Activated CD4-positive, CD25-positive, alpha-beta regulatory T cell treated with anti-CD3 and anti-CD28 coated beads, Interleukin-2, amount 50 U/mL, for 24 hours (primary cell): Measurements from ENCODE around the gene APOL3.
"Not testable (repeated sequence)": the region's sequence is repeated elsewhere in the genome, so short reads cannot be mapped to it uniquely, and the experiment has no call there.

Source experiments
- ATAC-seq, 2 donors: fragments of 150-1000 bp; cut with Tn5 transposase; one replicate each; pipeline ENCODE4 v1.10.0; 2021; ENCODE audit warnings: mild to moderate bottlenecking in 1 of 2, moderate library complexity in 1 of 2

The APOL3 gene

GRCh38 chr22:36131907-36132306 lies 28.6 kb downstream of the APOL3 start:
- ATAC-seq, result no peak

- no peak for ATAC-seq
Observed at GRCh38 chr22:36129486-36130388, 30.8 kb downstream of the APOL3 start.

- ATAC-seq, result no peak
Observed at GRCh38 chr22:36129071-36129470, 31.5 kb downstream of the APOL3 start.

GRCh38 chr22:36125994-36126531 lies 34.5 kb downstream of the APOL3 start:
- ATAC-seq, result no peak

GRCh38 chr22:36125434-36125833 lies 35.1 kb downstream of the APOL3 start:
- ATAC-seq, result no peak

GRCh38 chr22:36124666-36125065 lies 35.9 kb downstream of the APOL3 start:
- ATAC-seq, result no peak

GRCh38 chr22:36123673-36124630 lies 36.6 kb downstream of the APOL3 start:
- ATAC-seq, result peak; percentile 97 to 100

GRCh38 chr22:36120621-36121351 lies 39.8 kb downstream of the APOL3 start:
- not testable (repeated sequence) for ATAC-seq

- no peak for ATAC-seq
Observed at GRCh38 chr22:36117053-36117554, 43.5 kb downstream of the APOL3 start.

GRCh38 chr22:36116127-36116526 lies 44.4 kb downstream of the APOL3 start:
- ATAC-seq, result no peak

- ATAC-seq, result no peak
Observed at GRCh38 chr22:36113121-36113520, 47.4 kb downstream of the APOL3 start.

GRCh38 chr22:36111316-36111715 lies 49.2 kb downstream of the APOL3 start:
- ATAC-seq, result no peak

GRCh38 chr22:36110306-36110881 lies 50.2 kb downstream of the APOL3 start:
- ATAC-seq, result no peak

- ATAC-seq, result no peak
Observed at GRCh38 chr22:36107436-36107835, 53.1 kb downstream of the APOL3 start.

GRCh38 chr22:36106910-36107309 lies 53.6 kb downstream of the APOL3 start:
- no peak for ATAC-seq

GRCh38 chr22:36104988-36105387 lies 55.6 kb downstream of the APOL3 start:
- ATAC-seq, result no peak

GRCh38 chr22:36104435-36104834 lies 56.1 kb downstream of the APOL3 start:
- no peak for ATAC-seq

GRCh38 chr22:36103891-36104290 lies 56.7 kb downstream of the APOL3 start:
- no peak for ATAC-seq

GRCh38 chr22:36102995-36103394 lies 57.6 kb downstream of the APOL3 start:
- ATAC-seq, result no peak

- no peak for ATAC-seq
Observed at GRCh38 chr22:36101756-36102155, 58.8 kb downstream of the APOL3 start.

GRCh38 chr22:36100908-36101307 lies 59.6 kb downstream of the APOL3 start:
- ATAC-seq, result not testable (repeated sequence)
